Ishikawa (cell line): ENCODE data around the gene PKN2.

ENCODE experiments used
- CEBPB ChIP-seq: IDR thresholded peaks from 2 replicates; pipeline ENCODE4 v1.6.1; 2012
- CREB1 ChIP-seq: IDR thresholded peaks from 2 replicates; pipeline ENCODE4 v1.6.1; 2012; ENCODE audit warnings: low read depth
- EGR1 ChIP-seq: IDR thresholded peaks from 2 replicates; pipeline ENCODE4 v1.6.1; 2012
- EP300 ChIP-seq: IDR thresholded peaks from 2 replicates; pipeline ENCODE4 v1.6.1; 2012; ENCODE audit warnings: borderline replicate concordance
- FOXM1 ChIP-seq: IDR thresholded peaks from 2 replicates; pipeline ENCODE4 v1.6.1; 2012; ENCODE audit warnings: low read depth, borderline replicate concordance
- NFIC ChIP-seq: IDR thresholded peaks from 2 replicates; pipeline ENCODE4 v1.6.1; 2012
- RAD21 ChIP-seq: IDR thresholded peaks from 2 replicates; pipeline ENCODE4 v1.6.1; 2012; ENCODE audit warnings: low read depth
- TAF1 ChIP-seq: IDR thresholded peaks from 2 replicates; pipeline ENCODE4 v1.6.1; 2012; ENCODE audit warnings: low read depth, mild to moderate bottlenecking
- TCF12 ChIP-seq: IDR thresholded peaks from 2 replicates; pipeline ENCODE4 v1.6.1; 2012; ENCODE audit warnings: low read depth
- TEAD4 ChIP-seq: IDR thresholded peaks from 2 replicates; pipeline ENCODE4 v1.6.1; 2012
- YY1 ChIP-seq: IDR thresholded peaks from 2 replicates; pipeline ENCODE4 v1.6.1; 2012; ENCODE audit warnings: low read depth
- ZBTB7A ChIP-seq: IDR thresholded peaks from 2 replicates; pipeline ENCODE4 v1.6.1; 2012; ENCODE audit warnings: low read depth
- TF ChIP-seq, protein P1 (sequence below): IDR thresholded peaks from 2 replicates; pipeline ENCODE4 v1.6.1; 2012
- TF ChIP-seq, protein P2 (sequence below): IDR thresholded peaks from 2 replicates; pipeline ENCODE4 v1.6.1; 2012; ENCODE audit warnings: low read depth, mild to moderate bottlenecking
- TF ChIP-seq, protein P3 (sequence below): IDR thresholded peaks from 2 replicates; pipeline ENCODE4 v1.6.1; 2012

The PKN2 gene

DNA sequence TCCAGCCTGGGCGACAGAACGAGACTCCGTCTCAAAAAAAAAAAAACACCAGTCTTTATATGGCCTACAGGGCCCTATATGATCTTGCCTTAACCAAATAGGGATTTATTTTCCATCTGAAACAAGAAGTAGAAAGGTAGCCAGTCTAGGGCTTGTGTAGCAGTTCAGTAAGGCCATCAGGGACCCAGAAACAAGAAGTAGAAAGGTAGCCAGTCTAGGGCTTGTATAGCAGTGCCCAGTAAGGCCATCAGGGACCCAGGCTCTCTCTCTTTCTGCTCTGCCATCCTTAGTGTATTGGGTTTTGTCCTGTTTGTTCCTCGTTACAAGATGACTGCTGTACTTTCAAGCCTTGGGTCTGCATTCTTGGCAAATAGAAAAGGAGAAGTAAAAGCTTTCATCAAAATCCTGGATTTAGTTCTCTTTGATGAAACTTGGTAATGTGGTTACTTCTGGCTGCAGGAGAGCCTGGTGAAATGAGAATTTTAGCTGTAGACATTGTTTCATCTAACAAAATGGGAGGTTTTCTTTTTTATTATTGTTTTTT, 46.1 kb downstream of the PKN2 start:
- TF ChIP-seq TAF1 = no peak
- TF ChIP-seq EGR1 = no peak
- no peak for TF ChIP-seq YY1
- no peak for TF ChIP-seq CEBPB
- no peak for TF ChIP-seq CREB1
- no peak for TF ChIP-seq FOXM1
- TF ChIP-seq ZBTB7A = no peak
- TF ChIP-seq, protein P1, sequence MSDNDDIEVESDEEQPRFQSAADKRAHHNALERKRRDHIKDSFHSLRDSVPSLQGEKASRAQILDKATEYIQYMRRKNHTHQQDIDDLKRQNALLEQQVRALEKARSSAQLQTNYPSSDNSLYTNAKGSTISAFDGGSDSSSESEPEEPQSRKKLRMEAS = no peak

DNA sequence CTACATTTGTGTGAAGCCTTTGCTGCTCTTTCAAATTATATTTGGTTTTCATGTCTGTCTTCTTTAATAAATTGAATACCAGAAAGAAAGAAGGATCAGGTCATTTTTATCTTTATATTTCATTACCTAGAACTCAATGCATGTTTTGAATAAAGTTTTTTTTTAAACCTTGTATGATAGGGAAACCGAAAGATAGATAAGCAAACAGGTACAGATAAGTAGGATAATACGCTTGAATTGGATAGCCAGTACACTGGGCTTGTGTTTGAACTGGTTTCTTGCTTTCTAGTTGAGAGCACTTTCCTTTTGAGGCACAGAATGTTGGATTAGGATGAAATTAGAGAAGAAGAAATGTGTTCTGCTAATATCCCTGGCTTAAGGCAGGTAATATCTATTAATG, 46.9 kb downstream of the PKN2 start:
- no peak for TF ChIP-seq TEAD4
- TF ChIP-seq, protein P2, sequence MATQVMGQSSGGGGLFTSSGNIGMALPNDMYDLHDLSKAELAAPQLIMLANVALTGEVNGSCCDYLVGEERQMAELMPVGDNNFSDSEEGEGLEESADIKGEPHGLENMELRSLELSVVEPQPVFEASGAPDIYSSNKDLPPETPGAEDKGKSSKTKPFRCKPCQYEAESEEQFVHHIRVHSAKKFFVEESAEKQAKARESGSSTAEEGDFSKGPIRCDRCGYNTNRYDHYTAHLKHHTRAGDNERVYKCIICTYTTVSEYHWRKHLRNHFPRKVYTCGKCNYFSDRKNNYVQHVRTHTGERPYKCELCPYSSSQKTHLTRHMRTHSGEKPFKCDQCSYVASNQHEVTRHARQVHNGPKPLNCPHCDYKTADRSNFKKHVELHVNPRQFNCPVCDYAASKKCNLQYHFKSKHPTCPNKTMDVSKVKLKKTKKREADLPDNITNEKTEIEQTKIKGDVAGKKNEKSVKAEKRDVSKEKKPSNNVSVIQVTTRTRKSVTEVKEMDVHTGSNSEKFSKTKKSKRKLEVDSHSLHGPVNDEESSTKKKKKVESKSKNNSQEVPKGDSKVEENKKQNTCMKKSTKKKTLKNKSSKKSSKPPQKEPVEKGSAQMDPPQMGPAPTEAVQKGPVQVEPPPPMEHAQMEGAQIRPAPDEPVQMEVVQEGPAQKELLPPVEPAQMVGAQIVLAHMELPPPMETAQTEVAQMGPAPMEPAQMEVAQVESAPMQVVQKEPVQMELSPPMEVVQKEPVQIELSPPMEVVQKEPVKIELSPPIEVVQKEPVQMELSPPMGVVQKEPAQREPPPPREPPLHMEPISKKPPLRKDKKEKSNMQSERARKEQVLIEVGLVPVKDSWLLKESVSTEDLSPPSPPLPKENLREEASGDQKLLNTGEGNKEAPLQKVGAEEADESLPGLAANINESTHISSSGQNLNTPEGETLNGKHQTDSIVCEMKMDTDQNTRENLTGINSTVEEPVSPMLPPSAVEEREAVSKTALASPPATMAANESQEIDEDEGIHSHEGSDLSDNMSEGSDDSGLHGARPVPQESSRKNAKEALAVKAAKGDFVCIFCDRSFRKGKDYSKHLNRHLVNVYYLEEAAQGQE = no peak
- TF ChIP-seq, protein P1 = no peak
- TF ChIP-seq CREB1 = no peak
- no peak for TF ChIP-seq TAF1
- TF ChIP-seq TCF12 = no peak
- no peak for TF ChIP-seq FOXM1
- TF ChIP-seq CEBPB = no peak
- no peak for TF ChIP-seq RAD21
- no peak for TF ChIP-seq EP300
- no peak for TF ChIP-seq NFIC
- TF ChIP-seq ZBTB7A = no peak

DNA sequence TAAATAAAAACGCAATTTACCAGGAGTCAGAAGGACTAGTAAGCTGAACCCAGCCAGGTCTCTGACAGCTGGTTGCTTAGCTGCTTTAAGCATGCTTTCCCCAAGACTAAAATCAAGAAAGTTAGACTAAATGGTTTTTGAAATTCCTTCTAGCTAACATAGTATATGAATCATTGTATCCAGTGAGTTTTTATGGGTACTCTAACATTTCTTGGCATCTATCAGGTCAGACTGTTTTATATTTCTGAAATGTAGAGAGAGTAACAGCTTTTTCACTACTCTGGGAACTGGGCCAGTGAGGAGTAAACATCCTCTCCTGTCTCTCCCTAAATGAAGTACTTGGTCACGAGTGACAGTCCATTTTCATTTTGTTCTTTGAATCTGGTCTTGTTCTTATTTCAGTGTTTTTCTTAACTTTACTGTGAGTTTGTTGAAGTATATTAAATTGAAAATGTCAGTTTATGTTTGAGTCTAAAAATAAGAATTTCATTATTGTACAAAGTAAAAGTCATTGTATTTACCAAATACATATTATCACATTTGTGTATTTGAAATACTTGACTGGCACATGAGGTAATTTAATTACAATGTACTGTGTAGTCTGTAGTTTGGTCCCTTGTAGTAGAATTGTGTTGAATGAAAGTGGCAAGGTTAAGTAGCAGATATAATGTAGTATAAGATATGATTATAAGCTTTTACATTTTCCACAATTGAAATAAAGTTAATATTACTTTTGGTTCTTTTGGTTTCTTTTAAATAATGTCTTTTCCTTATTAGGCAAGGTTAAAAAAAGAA, 47.6 kb downstream of the PKN2 start:
- TF ChIP-seq FOXM1 (no peak), TAF1 (no peak), YY1 (no peak), CREB1 (no peak), EGR1 (no peak)
- TF ChIP-seq, protein P2 = no peak

DNA sequence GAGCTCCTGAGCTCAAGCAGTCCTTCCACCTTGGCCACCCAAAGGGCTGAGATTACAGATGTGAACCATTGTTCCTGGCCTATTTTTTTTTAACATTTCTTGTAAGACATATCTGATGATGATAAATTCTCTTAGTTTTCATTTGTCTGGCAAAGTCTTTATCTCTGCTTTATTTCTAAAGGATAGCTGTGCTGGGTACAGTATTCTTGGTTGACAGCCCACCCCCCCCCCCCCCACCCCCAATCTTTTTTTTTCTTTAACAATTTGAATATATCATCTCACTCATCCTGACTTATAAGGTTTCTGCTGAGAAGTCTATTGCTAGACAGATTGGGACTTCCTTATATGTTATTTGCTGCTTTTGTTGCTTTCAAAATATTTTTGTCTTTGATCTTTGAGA, 51.3 kb downstream of the PKN2 start:
- TF ChIP-seq, protein P2 = no peak
- TF ChIP-seq, protein P1 = no peak
- TF ChIP-seq NFIC (no peak), TEAD4 (no peak), CREB1 (no peak), YY1 (no peak), TAF1 (no peak), CEBPB (no peak), FOXM1 (no peak), TCF12 (no peak), RAD21 (no peak), EGR1 (no peak), ZBTB7A (no peak), EP300 (no peak)
- TF ChIP-seq, protein P3, sequence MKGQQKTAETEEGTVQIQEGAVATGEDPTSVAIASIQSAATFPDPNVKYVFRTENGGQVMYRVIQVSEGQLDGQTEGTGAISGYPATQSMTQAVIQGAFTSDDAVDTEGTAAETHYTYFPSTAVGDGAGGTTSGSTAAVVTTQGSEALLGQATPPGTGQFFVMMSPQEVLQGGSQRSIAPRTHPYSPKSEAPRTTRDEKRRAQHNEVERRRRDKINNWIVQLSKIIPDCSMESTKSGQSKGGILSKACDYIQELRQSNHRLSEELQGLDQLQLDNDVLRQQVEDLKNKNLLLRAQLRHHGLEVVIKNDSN = no peak

DNA sequence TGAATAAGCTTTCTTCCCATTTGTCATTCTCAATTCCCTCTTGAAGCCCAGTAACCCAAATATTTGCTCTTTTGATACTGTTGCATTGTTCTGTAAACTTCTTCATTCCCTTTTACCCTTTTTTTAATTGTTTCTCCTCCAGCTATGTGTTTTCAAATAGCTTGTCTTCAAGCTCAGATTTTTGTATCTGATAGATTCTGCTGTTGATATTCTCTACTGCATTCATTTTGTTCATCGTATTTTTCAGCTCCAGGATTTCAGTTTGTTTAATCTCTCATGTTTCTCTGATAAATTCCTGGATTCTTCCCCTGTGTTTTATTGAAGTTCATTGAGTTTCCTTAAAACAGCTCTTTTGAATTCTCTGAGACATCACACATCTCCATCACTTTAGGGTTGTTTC, 51.8 kb downstream of the PKN2 start:
- TF ChIP-seq TEAD4 (no peak), TAF1 (no peak), NFIC (no peak), YY1 (no peak), CEBPB (no peak), CREB1 (no peak), ZBTB7A (no peak), TCF12 (no peak)
- TF ChIP-seq, protein P1 = no peak
- TF ChIP-seq, protein P2 = no peak
